Thymus (tissue), 11 donors: ENCODE data around the gene DOCK3. TPM values are rescaled to one million over a fixed set of nuclear protein-coding genes. Genes with fewer than 3 reads are reported as not detected.
"Not testable (repeated sequence)": the region's sequence is repeated elsewhere in the genome, so short reads cannot be mapped to it uniquely, and the experiment has no call there.

ENCODE experiments used
- DNase-seq, 9 donors: peaks; one replicate each; pipeline ENCODE4 v3.0.0-alpha.2; 2013; ENCODE audit warnings: low spot score in 9 of 9, low read depth in 6 of 9, missing footprints in 1 of 9
- H3K27ac ChIP-seq, 2 donors: one replicate each; pipeline ENCODE4 v1.5.1; 2013; ENCODE audit warnings: control low read depth in 1 of 2, low read depth in 1 of 2, low read length in 1 of 2, mild to moderate bottlenecking in 1 of 2, moderate library complexity in 1 of 2
- H3K27me3 ChIP-seq, 2 donors: one replicate each; pipeline ENCODE4 v1.5.1; 2013; ENCODE audit warnings: low read length in 1 of 2; ENCODE audit not compliant: control insufficient read depth in 2 of 2, insufficient read depth in 1 of 2
- H3K36me3 ChIP-seq, 2 donors: one replicate each; pipeline ENCODE4 v1.5.1; 2013; ENCODE audit warnings: low read length in 1 of 2, mild to moderate bottlenecking in 1 of 2, moderate library complexity in 1 of 2; ENCODE audit not compliant: control insufficient read depth in 2 of 2, insufficient read depth in 2 of 2
- H3K4me1 ChIP-seq, 2 donors: one replicate each; pipeline ENCODE4 v1.5.1; 2013; ENCODE audit warnings: low read length in 2 of 2; ENCODE audit not compliant: control insufficient read depth in 2 of 2, insufficient read depth in 2 of 2
- H3K4me3 ChIP-seq, 2 donors: one replicate each; pipeline ENCODE4 v1.5.1; 2013; ENCODE audit warnings: low read length in 2 of 2, control low read depth in 1 of 2, mild to moderate bottlenecking in 1 of 2
- H3K9me3 ChIP-seq, 2 donors: one replicate each; pipeline ENCODE4 v1.5.1; 2013; ENCODE audit warnings: low read length in 1 of 2, mild to moderate bottlenecking in 1 of 2; ENCODE audit not compliant: control insufficient read depth in 2 of 2, insufficient read depth in 1 of 2
- WGBS: extraction: QIAGEN DNeasy Blood & Tissue Kit; methylation state at CpG from one replicate; pipeline ENCODE4 v1.1.7; 2013; 5-methylcytosine and 5-hydroxymethylcytosine counted together
- polyA plus RNA-seq: library from polyadenylated mRNA; stranded (reverse); fragments of 200-250 nt; gene quantifications from one replicate; pipeline ENCODE4 v1.2.3, GENCODE V29; 2013
- total RNA-seq: library from RNA; stranded (reverse); fragments of 120-200 nt; gene quantifications from one replicate; pipeline ENCODE4 v1.2.4, GENCODE V29; 2013
- donor health status: healthy.

Gene DOCK3
- total and polyA plus RNA-seq, 2 donors, result 0.05 to 0.21 TPM

GRCh38 chr3:51031666-51032065 lies 356.9 kb downstream of the DOCK3 start:
- no peak for DNase-seq
- WGBS, result 87% methylated on average over 3 of the region's 3 CpGs
- no peak overlapping the region for H3K27ac ChIP-seq
- no peak overlapping the region for H3K4me3 ChIP-seq
- no peaks in the 10 kb centered on the region for H3K27me3 ChIP-seq
- H3K36me3 ChIP-seq, result no peaks in the 10 kb centered on the region
- no peaks in the 10 kb centered on the region for H3K4me1 ChIP-seq
- H3K9me3 ChIP-seq, result no peaks in the 10 kb centered on the region

- Histone ChIP-seq H3K9me3 (no peaks in the 10 kb centered on the region), H3K27me3 (no peaks in the 10 kb centered on the region), H3K4me1 (no peaks in the 10 kb centered on the region), H3K27ac (no peak overlapping the region), H3K4me3 (no peak overlapping the region), H3K36me3 (no peaks in the 10 kb centered on the region)
- DNase-seq, result no peak
Observed at GRCh38 chr3:51035630-51036029, 360.9 kb downstream of the DOCK3 start.

DNA sequence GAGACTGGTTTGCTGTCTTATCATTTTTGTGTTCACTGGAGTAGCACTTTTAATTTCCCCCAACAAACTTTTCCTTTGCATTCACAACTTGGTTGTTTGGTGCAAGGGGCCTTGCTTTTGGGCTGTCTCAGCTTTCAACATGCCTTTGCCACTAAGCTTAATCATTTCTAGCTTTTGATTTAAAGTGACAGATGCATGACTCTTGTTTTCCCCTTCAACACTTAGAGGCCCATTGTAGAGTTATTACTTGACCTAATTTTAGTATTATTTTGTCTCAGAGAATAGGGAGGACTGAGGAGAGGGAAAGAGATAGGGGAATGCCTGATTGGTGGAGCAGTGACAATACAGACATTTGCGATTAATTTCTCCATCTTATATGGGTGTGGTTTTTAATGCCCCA lies 370.3 kb downstream of the DOCK3 start:
- Histone ChIP-seq H3K27me3 (no peaks in the 10 kb centered on the region), H3K4me1 (no peaks in the 10 kb centered on the region), H3K4me3 (no peak overlapping the region), H3K27ac (no peak overlapping the region), H3K36me3 (no peaks in the 10 kb centered on the region), H3K9me3 (no peaks in the 10 kb centered on the region)
- DNase-seq, result no peak
- WGBS, result 99% methylated on average over 1 of the region's 1 CpG

- H3K4me3 ChIP-seq, result no peak overlapping the region
- H3K27me3 ChIP-seq, result no peaks in the 10 kb centered on the region
- WGBS, result 96% methylated on average over 1 of the region's 1 CpG
- no peaks in the 10 kb centered on the region for H3K9me3 ChIP-seq
- no peaks in the 10 kb centered on the region for H3K4me1 ChIP-seq
- no peak for DNase-seq
- no peak overlapping the region for H3K27ac ChIP-seq
- no peaks in the 10 kb centered on the region for H3K36me3 ChIP-seq
Observed at GRCh38 chr3:51052562-51052961, 377.8 kb downstream of the DOCK3 start.

DNA sequence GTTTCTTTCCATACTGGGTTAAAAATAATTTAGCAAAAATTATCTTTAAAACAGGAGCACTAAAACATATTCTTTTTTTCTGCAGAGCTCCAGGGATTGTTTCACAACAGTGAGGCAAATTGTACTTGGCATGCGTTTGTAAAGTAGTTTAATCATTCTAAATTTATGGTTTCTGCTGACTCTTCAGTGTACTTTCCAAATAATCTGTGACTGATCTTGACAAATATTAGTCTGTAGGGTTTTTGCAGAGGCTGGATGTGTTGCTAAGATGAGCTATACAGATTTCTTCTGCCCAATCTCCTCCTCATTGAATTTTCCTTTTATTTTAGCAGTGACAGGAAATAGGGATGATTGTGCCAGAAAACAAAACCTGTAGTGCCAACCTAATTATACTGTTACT lies 382.4 kb downstream of the DOCK3 start:
- Histone ChIP-seq H3K36me3 (no peaks in the 10 kb centered on the region), H3K4me1 (no peaks in the 10 kb centered on the region), H3K4me3 (no peak overlapping the region), H3K27ac (no peak overlapping the region), H3K9me3 (no peaks in the 10 kb centered on the region), H3K27me3 (no peaks in the 10 kb centered on the region)
- 98% methylated on average over 1 of the region's 1 CpG for WGBS
- no peak for DNase-seq

DNA sequence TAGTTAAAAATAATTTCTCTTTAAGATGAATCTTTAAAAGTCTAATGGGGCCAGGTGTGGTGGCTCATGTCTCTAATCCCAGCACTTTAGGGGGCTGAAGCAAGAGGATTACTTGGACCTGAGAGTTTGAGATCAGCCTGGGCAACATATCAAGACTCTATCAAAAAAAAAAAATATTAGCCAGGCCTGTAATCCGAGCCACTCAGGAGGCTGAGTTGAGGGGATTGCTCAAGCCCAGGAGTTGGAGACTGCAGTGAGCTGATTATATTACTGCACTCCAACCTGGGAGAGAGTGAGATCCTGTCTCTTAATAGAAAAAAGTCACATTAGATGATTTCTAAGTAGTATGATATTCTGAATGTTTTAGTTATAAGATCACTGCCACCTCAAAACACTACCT lies 388.3 kb downstream of the DOCK3 start:
- WGBS, result 94% methylated on average over 1 of the region's 1 CpG
- no peak for DNase-seq
- no peak overlapping the region for H3K27ac ChIP-seq

DNA sequence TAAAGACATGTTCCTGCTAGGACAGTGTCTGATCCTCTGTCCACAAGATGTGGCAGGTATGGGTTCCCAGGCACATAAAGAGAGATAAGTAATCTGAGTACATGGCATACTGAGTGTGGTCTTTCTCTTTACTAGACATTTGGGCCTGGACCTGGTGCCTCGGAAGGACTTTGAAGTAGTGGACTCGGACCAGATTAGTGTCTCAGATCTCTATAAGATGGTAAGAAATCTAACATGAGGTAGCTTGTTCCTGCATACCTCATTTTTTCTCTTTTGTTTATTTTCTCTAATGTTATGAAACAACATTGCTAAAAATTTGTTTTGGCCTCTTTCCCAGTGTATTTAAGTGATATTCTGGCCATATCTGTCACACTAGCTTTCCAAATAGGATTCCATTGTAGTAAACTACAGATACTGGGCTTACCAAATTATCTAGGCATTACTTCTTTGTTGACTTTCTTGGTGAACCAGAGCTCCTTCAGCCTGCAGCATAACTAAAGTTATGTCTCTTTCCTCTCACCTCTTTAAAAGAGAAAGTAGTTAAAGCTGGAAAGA lies 400.6 kb downstream of the DOCK3 start:
- H3K9me3 ChIP-seq, result no peaks in the 10 kb centered on the region
- no peaks in the 10 kb centered on the region for H3K36me3 ChIP-seq
- no peak overlapping the region for H3K27ac ChIP-seq
- no peaks in the 10 kb centered on the region for H3K4me1 ChIP-seq
- H3K4me3 ChIP-seq, result no peak overlapping the region
- DNase-seq, result no peak
- WGBS, result 93% methylated on average over 2 of the region's 2 CpGs
- no peaks in the 10 kb centered on the region for H3K27me3 ChIP-seq

More for the DNA sequence above, 388.3 kb downstream of the DOCK3 start:
- Histone ChIP-seq H3K4me1 (no peaks in the 10 kb centered on the region), H3K4me3 (no peak overlapping the region), H3K9me3 (no peaks in the 10 kb centered on the region), H3K27me3 (no peaks in the 10 kb centered on the region), H3K36me3 (no peaks in the 10 kb centered on the region)

DNA sequence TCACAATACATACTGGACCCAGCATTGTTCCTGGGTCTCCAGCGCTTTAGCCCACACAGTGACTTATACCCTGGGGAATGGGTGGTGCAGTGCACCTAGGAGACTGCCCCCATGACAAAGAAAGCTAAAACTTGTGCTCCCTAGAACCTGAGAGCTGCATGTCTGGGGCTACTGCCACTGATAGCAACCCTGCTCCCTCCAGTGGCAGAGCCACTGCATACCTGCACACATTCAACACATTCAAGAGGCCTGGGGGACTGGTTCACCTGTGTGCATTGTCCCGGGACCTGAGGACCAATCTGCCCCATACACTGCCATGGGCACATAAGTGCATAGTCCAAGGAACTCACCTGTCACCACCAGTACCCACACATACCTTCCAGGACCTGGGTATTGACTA lies 407.6 kb downstream of the DOCK3 start:
- Histone ChIP-seq H3K36me3 (no peaks in the 10 kb centered on the region), H3K4me1 (no peaks in the 10 kb centered on the region), H3K4me3 (no peak overlapping the region), H3K27me3 (no peaks in the 10 kb centered on the region), H3K9me3 (peaks cover 0 to 13% of the 10 kb centered on the region in 2 donors), H3K27ac (no peak overlapping the region)
- WGBS, result 96% methylated on average over 2 of the region's 2 CpGs
- no peak for DNase-seq

- H3K36me3 ChIP-seq, result no peaks in the 10 kb centered on the region
- H3K4me1 ChIP-seq, result no peaks in the 10 kb centered on the region
- H3K9me3 ChIP-seq, result peaks cover 0 to 13% of the 10 kb centered on the region in 2 donors
- H3K4me3 ChIP-seq, result no peak overlapping the region
- H3K27me3 ChIP-seq, result no peaks in the 10 kb centered on the region
- no peak for DNase-seq
- WGBS, result 98% methylated on average over 2 of the region's 2 CpGs
- no peak overlapping the region for H3K27ac ChIP-seq
Observed at GRCh38 chr3:51083490-51083889, 408.8 kb downstream of the DOCK3 start.

DNA sequence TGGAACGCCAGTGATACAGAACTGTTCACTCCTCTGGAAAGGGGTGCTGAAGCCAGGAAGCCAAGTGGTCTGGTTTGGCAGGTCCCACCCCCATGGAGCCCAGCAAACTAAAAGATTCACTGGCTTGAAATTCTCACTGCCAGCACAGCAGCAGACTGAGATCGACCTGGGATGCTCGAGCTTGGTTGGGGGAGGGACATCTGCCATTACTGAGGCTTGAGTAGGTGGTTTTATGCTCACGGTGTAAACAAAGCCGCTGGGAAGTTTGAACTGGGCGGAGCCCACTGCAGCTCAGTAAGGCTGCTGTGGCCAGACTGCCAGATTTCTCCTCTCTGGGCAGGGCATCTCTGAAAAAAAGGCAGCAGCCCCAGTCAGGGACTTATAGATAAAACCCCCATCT lies 417.4 kb downstream of the DOCK3 start:
- H3K4me1 ChIP-seq, DNase-seq: not testable (repeated sequence)
- 68% methylated on average over 6 of the region's 6 CpGs for WGBS

More for the DNA sequence above, 417.4 kb downstream of the DOCK3 start:
- not testable (repeated sequence) for H3K36me3 ChIP-seq, H3K4me3 ChIP-seq, H3K27me3 ChIP-seq, H3K9me3 ChIP-seq, H3K27ac ChIP-seq
